ENCODE results near the gene NEURL3.

- TF ChIP-seq CTCF (IDR thresholded peaks at IDR 0.05; ENCODE audit: poor library complexity), result no peak
- no peak for TF ChIP-seq EZH2 (IDR thresholded peaks at IDR 0.05; ENCODE audit: borderline replicate concordance)
- no peak for TF ChIP-seq EZH2phosphoT487 (IDR thresholded peaks at IDR 0.05; ENCODE audit: low read depth, severe bottlenecking, unreplicated experiment)
These were observed 18.5 kb downstream of the NEURL3 start for GRCh38 chr2:96486696-96487095.
